Activated CD8-positive, alpha-beta memory T cell treated with anti-CD3 and anti-CD28 coated beads for 36 hours (primary cell): ENCODE results near the gene OR2S2. TPM values are rescaled to one million over a fixed set of nuclear protein-coding genes. Genes with fewer than 3 reads are reported as not detected.

ENCODE experiments used
- CTCF ChIA-PET: fragments of 350-600 bp; sonication (Branson Sonifier 250); formaldehyde crosslinking; loops from one replicate; lab custom pipeline; 2021; ENCODE audit warnings: antibody characterized with exemption; lab: Charles Lee
- POLR2A ChIA-PET: fragments of 350-600 bp; sonication (Branson Sonifier 250); formaldehyde crosslinking; loops from one replicate; lab custom pipeline; 2021; ENCODE audit warnings: antibody characterized with exemption; lab: Charles Lee
- total RNA-seq, 2 experiments: library from RNA; stranded (reverse); gene quantifications; one replicate each; pipeline ENCODE4 v1.2.3, GENCODE V29; 2021

Gene OR2S2
- total RNA-seq, 2 experiments from 2014 or later: not detected

DNA sequence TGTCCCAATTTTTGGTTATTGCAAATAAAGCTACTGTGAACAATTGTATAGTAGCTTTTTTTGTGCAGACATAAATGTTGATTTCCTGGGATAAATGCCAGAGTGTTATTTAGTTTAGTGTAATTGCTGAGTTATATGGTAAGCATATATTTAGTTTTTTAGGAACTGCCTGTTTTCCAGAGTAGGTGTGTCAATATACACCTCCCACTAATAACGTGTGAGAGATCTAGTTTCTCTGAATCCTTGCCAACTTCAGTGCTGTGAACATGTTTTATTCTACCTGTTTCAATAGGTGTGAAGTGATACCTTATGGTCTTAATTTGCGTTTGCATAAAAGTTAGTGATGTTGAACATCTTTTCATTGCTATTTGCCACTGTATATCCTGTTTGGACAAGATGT lies 9.1 kb upstream of the OR2S2 start:
- ChIA-PET POLR2A (no interaction called here), CTCF (no interaction called here)

DNA sequence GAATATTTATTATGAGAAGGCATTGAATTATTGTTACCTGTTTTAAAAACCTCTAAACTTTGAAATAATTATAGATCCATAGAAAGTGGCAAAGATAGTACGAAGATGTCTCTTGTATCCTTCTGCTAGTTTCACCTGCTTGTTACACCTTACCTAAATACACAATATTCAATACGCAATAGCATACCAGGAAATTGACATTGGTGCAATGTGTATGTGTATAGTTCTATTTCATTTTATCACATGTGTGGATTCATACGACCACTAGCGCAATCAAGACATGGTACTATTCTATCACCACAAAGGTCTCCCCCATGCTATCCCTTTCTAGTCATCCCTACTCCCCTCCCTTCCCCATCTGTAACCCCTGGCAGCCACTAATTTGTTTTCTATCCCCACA lies 8.5 kb upstream of the OR2S2 start:
- CTCF ChIA-PET: no interaction called here
- POLR2A ChIA-PET: no interaction called here

DNA sequence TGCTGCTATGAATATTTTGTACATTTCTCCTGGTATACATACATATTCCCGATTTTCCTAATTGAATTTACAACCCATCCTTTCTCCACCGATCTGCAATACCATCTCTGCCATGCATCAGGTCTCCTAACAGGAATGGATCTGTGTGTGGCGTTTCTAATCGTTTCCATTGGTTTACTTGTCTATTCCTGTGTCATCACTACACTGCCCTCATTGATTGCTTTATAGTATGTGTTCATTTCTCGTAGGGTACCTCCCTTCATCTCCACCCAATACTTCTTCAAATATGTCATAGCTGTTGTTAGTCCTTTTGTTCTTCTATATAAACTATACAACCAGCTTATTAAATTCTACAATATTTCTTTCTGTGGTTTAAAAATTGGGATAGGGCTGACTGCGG lies 7.1 kb upstream of the OR2S2 start:
- CTCF ChIA-PET: interaction anchor here (0.9 kb wide), 1 partner anchor 9 kb away, joined by 3 read pairs; no protein-coding TSS in a partner anchor
- POLR2A ChIA-PET: no interaction called here

DNA sequence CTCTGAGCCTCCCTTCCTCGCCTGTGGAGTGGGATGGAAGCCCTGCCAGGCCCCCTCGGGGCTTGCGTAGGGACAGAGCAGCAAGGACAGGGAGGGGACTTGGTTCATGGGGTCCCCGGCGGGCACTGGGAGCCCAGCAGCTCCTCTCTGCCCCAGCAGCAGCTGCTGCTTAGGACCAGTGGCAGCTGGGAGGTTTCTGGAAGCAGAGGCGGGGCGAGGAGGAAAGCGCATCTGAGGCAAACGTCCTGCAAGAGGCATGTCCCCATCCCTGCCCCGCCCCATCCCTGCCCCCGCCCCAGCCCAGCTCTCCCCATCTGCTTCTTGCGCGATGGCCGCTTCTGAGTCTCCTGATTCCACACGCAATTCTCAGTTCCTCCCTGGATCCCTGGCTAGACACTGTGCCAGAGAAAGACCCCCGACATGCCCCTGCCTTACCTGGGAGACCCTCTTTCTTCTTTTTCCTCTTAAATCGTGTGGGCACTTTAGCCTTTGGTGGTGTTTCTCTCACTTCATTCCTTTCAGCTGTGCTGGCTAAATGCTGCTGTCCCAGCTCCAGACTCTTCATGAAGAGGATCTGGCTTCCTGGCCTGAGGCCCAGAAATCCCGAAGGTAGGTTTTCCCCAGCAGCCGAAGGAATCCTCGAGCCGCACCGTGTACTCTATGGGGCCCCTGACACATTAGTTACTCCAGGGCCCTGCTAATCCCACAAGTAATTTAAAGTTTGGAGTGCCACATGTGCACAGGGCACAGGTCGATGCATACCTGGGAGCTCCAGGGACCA lies 4.4 kb upstream of the OR2S2 start:
- POLR2A ChIA-PET: no interaction called here
- CTCF ChIA-PET: no interaction called here

DNA sequence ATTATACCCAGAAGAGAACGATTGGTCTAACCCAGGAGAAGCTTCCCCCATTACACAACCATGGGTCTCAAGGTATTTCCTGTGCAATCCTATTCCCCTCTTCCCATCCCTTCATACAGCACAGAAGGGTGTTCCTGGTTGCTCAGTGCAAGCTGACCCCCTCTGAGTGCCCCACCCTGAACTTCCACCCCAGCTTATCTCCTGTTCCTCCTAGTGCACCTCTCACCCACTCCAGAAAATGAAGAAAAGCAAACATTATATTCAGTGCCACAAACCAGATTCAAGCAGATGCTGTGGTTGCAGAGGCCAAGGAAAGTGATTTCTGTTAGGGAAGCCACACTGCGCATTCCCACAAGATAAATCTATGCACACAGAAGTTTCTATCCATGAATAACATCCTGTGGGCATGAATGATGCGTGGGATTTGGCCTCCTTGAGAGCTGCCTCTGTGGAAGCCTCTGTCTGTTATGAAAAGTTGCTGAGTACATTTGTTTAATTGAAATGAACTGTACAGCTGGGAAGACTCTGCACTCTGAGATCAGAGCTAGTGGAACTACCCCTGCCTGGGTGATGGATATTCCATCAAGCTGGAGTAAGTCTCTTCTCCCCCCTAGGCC lies 2.2 kb upstream of the OR2S2 start:
- POLR2A ChIA-PET: no interaction called here
- CTCF ChIA-PET: no interaction called here

DNA sequence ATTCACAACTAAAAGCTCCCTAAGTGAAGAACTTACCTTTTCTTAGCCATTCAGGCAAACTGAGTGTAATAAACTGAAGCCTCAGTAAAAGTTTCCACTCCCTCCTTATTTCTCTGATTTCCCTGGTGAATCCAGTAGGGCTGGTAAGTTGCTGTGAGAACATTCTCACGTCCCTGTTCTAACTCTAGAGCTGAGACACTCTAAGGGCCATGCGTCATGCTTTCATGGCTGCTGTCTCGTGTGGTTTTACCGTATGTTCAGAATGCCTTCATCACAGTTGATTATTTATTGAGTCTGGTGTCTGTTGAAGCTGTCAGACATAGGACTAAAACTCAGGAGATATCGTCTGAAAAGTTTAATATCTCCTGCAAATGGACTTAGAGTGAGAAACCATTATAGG lies 1.3 kb downstream of the OR2S2 start:
- CTCF ChIA-PET: interaction anchor here (0.6 to 3.8 kb wide), 3 partner anchors 64 to 479 kb away, joined by 4 to 26 read pairs (median 10); no protein-coding TSS in a partner anchor
- POLR2A ChIA-PET: no interaction called here

DNA sequence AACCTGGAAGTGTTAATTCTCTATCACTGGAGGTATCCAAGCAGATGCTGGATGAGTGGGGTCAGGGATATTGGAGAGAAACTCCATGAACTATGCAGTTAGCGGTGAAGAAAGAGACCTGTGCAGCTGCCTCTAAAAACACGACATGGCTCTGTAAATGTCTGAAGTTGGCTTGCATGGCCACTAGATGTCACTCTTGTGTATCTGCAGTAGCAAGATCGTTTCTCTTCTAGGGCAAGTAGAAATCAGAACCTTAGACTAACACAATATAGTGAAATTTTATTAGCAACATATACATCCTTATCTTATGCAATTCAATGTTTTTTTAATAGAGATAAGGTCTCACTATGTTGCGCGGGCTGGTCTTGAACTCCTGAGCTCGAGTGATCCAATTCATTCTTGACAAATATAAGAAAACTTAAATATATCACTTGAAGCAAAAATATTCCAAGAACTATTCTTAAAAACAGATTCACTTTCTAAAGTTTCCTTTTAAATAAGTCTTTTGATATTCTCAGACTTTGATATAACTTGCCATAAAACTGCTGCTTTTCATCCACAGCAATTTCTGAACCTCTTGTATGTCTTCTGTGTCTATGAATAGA lies 2.9 kb downstream of the OR2S2 start:
- ChIA-PET POLR2A (no interaction called here), CTCF (interaction anchor here (0.8 to 3.8 kb wide), 14 partner anchors 9 to 211 kb away, joined by 3 to 26 read pairs (median 5); no protein-coding TSS in a partner anchor)

DNA sequence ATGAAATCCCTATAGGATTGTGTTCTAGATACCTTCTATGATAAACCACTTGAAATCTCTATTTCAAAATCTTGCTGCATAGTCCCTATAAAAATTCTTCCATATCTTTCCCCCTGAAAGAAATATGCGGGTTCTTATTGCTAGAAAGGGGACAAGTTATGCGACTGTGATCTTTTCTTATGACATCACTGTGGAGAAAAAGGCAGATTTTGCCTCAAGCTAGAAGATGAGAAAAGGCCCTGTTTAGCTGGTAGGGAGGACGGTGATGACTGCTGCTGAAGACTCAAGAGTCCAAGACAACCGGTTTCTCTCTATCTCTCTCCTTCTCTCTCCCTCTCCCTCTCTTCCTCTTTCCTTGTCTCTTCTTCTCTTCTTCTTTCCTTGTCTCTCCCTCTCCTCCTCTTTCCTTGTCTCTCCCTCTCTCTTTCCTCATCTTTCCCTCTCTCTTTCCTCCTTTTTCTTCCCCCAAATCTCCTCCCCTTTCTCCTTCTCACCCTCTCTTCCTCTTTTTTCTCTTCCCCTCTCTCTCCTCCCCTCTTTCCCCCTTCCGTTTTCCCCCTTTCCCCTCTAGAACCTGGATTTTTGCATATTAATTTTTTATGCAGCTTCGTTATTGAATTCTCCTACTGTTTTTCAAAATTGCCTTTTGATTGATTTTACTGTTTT lies 5.3 kb downstream of the OR2S2 start:
- CTCF ChIA-PET: interaction anchor here (0.6 to 1.4 kb wide), 4 partner anchors 58 to 287 kb away, joined by 3 to 7 read pairs (median 4); partner anchors contain the start of gene ARHGEF39
- POLR2A ChIA-PET: no interaction called here

DNA sequence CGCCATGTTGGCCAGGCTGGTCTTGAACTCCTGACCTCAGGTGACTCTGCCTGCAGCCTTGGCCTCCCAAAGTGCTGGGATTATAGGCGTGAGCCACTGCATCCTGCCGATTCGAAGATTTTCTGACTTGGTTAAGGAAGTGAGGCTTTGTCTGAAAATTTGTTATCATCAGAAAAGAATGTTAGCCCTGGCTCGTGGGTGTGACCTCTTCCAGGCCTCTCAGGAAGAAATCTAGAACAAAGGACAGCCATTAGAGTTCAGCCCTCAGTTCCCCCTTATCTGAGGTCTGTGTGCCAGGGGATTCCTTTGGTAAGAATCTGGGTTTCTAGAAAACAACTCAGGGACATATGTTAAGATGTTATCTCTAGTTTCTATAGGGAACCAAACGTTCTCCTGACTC lies 6.2 kb downstream of the OR2S2 start:
- ChIA-PET POLR2A (no interaction called here), CTCF (no interaction called here)

DNA sequence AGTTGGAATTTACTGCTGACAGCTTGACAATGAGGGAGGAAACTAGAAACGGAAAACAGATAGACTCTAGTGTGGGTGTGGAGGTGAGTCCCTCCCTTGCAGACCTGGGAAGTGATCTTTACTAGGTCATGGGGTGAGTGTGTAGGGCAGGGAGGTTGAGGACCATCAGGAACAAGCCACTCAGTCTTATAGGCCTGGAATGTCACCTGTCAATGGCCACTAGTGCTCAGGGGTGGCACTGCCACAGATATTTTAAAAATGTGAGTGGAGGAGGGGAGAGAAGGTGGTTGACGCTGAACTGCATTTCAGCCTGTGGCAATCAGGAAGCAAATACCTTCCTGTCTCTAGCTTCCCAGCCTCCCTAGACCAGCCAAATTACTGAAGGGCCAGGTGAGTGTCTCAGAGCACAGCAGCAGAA lies 9.0 kb downstream of the OR2S2 start:
- ChIA-PET CTCF (no interaction called here), POLR2A (no interaction called here)

DNA sequence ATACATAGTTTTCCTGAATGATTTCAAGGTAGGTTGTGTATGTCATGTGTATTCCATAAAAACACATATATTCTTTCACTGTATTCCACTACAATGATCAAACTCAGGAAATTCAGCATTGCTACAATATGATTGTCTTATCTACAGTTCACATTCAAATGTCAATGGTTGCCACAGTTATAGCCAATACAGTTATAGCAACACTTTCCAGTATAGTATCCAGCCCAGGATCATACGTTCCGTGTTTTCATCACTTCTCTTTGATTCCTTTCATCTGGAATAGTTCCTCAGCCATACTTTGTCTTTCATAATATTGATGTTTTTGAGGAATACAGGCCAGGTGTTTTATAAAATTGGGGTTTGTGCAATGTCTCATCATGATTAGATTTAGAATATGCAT lies 9.5 kb downstream of the OR2S2 start:
- CTCF ChIA-PET: no interaction called here
- POLR2A ChIA-PET: no interaction called here

DNA sequence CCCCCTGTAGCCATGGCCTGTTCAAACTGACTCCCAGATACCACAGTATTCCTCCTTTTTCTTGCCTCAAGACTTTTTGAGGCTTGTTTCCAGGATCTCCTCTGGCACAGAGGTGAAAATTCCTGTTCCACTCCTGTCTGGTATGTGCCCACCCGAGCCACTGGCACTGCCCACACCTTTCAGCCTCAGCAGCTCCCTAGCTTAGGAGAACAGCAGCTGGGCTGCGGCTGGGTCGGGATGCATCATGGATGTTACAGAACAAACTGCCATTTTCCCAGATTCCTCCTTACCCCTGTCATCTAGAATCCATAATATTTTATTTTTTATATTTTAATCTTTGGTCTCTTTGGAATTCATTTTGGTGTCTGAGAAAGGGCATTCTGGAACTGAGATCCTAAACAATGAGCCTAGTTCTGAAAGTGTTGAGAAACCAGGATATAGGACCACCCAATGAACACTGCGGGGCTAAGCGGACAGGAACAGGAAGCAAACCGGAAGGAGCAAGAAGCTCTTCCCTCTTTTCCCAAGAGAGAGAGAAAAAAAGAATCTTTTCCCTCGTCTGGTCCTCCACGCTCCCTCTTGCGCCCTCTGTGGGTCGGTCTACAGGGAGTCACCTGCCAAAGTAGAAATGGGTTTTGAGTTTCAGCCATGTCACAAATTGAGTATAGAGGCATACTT lies 12.5 kb downstream of the OR2S2 start:
- ChIA-PET CTCF (interaction anchor here (0.6 to 2.8 kb wide), 8 partner anchors 9 to 1608 kb away, joined by 3 to 23 read pairs (median 5); no protein-coding TSS in a partner anchor), POLR2A (interaction anchor here (0.6 kb wide), 1 partner anchor 328 kb away, joined by 3 read pairs; no protein-coding TSS in a partner anchor)

DNA sequence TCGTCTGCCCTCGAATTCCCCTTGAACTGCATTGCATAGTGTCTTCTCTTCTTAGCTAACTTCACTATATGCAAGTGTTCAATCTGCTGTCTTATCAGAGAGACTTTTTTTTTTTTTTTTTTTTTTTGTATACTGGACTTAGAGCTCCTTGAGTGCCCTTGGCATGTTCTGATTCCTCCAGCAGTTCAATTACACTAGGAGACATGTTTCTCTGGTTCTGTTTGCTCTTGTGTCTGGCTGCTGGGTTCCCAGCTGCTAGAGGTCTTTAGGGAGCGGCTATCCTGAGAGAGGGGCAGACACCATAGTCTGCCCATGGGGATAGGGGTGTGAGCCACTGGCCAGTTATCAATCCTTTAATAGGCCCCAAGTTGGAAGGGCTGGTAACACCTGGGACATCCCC lies 13.1 kb downstream of the OR2S2 start:
- ChIA-PET POLR2A (interaction anchor here (0.6 kb wide), 1 partner anchor 329 kb away, joined by 3 read pairs; no protein-coding TSS in a partner anchor), CTCF (interaction anchor here (0.6 to 2.8 kb wide), 7 partner anchors 12 to 311 kb away, joined by 3 to 23 read pairs (median 5); no protein-coding TSS in a partner anchor)

DNA sequence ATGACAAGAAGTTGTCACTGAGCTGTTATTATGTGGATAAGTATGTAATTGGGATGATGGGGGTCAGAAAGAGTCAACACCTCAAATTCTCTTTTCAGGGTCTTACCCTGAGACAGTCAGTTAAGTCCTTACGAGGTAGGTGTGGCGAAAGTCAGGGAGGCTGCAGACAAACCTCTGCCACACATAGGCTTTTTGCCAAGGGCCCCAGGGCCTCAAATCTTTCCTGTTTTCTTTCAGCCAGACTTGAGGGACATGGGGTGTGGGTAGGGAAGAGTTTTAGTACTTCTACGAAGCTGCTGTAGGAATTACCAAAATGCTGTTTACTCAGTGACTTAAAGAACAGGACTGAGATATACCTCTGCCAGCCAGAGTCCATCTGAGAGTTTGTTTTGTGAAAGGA lies 13.8 kb downstream of the OR2S2 start:
- ChIA-PET POLR2A (no interaction called here), CTCF (interaction anchor here (0.6 to 2.8 kb wide), 7 partner anchors 11 to 312 kb away, joined by 3 to 23 read pairs (median 5); no protein-coding TSS in a partner anchor)

DNA sequence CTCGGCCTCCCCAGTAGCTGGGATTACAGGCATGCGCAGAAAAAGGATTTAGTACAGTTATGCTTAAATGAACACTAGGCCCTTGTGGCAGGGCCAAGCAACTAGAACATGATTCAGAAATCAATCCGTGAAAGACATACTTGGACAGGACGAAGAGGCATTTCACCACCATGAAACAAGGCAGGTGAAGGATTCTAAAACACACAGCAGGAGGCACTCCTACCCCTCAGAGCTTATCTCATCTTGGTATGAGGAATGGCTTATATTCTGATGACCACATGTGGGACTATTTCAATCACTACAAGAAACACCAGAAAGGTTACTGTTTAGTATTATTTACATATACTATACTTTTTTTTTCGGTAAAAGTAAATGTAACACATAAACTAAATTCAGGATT lies 15.7 kb downstream of the OR2S2 start:
- POLR2A ChIA-PET: no interaction called here
- CTCF ChIA-PET: interaction anchor here (1.3 kb wide), 1 partner anchor 13 kb away, joined by 5 read pairs; no protein-coding TSS in a partner anchor

DNA sequence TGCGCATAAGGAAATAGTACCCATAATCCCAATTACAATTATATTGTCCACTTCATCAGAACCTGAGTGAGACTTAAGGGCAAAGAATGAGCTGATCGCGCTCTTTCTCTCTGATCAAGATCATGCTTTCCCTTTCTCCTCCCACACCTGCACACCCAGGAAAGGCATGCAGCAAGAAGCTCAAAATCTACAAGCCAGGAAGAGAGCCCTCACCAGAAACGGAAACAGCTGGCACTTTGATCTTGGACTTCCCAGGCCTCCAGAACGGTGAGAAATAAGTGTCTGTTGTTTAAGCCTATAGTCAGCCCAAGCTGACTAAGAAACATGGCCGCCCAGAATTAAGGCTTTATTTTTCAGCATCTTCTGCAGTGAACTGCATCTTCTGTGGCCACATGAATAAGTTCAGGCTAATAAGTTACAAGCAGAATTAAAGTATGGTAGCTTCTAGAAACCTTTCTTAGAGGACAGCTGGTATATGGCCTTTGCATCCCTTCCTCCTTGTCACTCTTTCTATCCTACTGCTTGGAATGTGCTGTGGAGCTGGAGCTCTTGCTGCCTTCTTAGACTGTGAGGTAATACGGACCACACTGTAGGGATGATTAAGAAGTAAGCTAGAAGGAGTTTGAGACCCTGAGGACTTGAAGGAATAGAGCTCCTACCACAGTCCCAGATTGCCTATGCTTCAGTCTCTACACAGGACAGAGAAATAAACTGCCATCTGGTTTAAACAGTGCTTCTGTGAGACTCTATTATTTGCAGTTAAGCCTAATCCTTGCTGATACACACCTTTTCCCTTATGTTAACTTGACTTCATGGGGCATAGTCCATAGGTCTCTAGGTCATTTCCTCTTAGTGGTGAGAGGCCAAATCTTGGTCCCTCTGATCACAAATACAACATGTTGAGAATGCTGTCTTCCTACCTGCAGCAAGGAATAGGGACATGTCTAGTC lies 17.2 kb downstream of the OR2S2 start:
- POLR2A ChIA-PET: interaction anchor here (0.5 kb wide), 1 partner anchor 512 kb away, joined by 4 read pairs; no protein-coding TSS in a partner anchor

DNA sequence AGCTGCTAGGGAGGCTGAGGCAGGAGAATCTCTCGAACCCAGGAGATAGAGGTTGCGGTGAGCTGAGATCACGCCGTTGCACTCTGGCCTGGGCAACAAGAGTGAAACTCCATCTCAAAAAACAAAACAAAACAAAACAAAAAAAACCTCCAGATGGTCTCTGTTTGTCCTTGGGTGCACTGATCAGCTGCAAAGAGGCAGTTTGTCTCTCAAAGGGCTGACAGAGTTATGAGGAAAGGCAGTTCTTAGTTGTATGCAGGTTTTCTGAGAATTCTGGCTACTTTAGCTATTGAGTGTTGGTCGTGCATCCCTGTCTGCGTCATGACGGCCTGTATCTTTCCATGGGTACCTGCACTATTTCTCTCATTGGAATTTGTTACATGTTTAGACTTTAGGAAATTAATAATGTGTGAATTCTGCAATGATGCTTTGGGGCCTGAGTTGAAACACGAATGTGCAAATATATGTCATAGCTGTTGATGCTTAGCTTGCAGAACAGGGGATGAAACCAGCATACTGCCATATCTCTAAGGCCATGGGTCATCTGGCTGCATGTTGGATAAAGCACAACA lies 18.2 kb downstream of the OR2S2 start:
- CTCF ChIA-PET: interaction anchor here (1.1 kb wide), 1 partner anchor 36 kb away, joined by 4 read pairs; no protein-coding TSS in a partner anchor
- POLR2A ChIA-PET: no interaction called here

More for the DNA sequence above, 17.2 kb downstream of the OR2S2 start:
- CTCF ChIA-PET: interaction anchor here (1.0 to 1.1 kb wide), 2 partner anchors 17 to 37 kb away, joined by 3 to 4 read pairs; no protein-coding TSS in a partner anchor
